ENCODE measurements around the gene KLHL3. TPM values are rescaled to one million over a fixed set of nuclear protein-coding genes. Genes with fewer than 3 reads are reported as not detected.

Gene KLHL3
- total RNA-seq, 1 experiment from 2014 or later, result 13.6 TPM

DNA sequence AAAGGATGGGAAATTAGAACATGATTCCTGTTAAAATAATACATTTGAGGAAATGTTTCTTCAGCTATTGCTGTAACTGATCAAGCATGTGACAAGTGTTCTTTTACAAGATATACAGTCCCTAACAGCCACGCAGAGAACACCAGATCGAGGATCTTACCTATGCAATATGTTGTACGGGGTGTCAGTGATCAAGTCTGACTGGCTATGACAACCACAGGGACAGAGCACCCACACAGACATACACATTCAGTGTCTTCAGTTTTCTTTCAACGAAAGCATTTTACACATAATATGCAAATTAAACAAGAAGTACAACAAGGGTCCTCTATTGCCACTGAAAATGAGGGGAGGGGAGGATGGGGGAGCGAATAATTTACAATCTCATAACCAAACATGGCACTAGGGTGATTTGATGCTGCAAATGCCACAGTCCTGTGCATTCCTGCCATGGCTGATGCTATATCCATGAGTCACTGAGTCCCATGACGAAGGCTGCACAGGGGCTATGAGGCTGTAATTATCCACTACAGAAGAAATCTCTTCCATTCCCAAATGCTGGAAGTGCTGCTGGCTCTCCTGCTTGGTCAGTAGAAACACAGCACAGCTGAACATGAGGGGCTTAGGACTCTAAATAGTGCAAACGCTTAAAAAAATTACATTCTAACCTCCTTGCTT, 118.2 kb downstream of the KLHL3 start:
- CTCF ChIA-PET, result no interaction called here
- Histone ChIP-seq H3K36me3 (ENCODE audit: low read depth) (no peaks in the 10 kb centered on the region), H3K27me3 (ENCODE audit: insufficient read depth, low read depth) (no peaks in the 10 kb centered on the region), H4K20me1 (ENCODE audit: insufficient read depth) (no peaks in the 10 kb centered on the region), H2AFZ (no peak overlapping the region), H3K79me2 (ENCODE audit: low read depth) (no peaks in the 10 kb centered on the region), H3K9me2 (ENCODE audit: insufficient read depth) (no peaks in the 10 kb centered on the region), H3K27ac (no peak overlapping the region), H3K9me3 (ENCODE audit: insufficient read depth, low read depth) (no peaks in the 10 kb centered on the region), H3K4me3 (no peak overlapping the region), H3K4me1 (replicated peaks; ENCODE audit: insufficient read depth) (peaks cover 26% of the 10 kb centered on the region), H3K4me2 (no peak overlapping the region), H3F3A (ENCODE audit: insufficient read depth, low read depth) (peaks cover 13% of the 10 kb centered on the region)
- intact Hi-C loops (cut with micrococcal nuclease; ENCODE audit: unreplicated experiment), result loop anchor here (5.0 kb wide), 1 partner anchor 815 kb away; no protein-coding TSS in a partner anchor
- no TSS peak for BruUV-seq (replicated peaks)
- POLR2A ChIA-PET (ENCODE audit: unreplicated experiment), result no interaction called here
- no peak for TF ChIP-seq EZH2 (IDR thresholded peaks at IDR 0.05; ENCODE audit: low read depth)
- TF ChIP-seq, protein P1, sequence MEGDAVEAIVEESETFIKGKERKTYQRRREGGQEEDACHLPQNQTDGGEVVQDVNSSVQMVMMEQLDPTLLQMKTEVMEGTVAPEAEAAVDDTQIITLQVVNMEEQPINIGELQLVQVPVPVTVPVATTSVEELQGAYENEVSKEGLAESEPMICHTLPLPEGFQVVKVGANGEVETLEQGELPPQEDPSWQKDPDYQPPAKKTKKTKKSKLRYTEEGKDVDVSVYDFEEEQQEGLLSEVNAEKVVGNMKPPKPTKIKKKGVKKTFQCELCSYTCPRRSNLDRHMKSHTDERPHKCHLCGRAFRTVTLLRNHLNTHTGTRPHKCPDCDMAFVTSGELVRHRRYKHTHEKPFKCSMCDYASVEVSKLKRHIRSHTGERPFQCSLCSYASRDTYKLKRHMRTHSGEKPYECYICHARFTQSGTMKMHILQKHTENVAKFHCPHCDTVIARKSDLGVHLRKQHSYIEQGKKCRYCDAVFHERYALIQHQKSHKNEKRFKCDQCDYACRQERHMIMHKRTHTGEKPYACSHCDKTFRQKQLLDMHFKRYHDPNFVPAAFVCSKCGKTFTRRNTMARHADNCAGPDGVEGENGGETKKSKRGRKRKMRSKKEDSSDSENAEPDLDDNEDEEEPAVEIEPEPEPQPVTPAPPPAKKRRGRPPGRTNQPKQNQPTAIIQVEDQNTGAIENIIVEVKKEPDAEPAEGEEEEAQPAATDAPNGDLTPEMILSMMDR (conservative IDR thresholded peaks at IDR 0.05), result no peak
- no peak for DNase-seq

DNA sequence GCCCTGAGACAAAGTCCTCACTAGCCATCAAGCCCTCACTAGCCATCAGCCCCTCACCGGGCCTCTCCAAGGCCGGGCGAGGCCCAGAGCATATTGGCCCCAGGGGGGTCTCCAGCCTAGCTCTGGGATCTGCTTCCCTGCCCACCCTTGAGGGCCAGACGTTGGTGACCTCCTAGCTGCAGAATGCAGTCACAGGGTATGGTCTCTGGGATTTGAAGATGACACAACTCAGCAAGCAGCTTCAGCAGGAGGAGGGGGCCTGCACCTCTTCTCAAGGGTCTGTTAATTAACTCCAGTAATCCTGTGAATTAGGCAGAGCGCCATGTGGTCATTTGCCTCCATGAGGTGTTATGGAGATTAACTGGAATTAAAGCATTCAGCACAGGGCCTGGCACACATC, 119.8 kb downstream of the KLHL3 start:
- ChIA-PET POLR2A (ENCODE audit: unreplicated experiment) (interaction anchor here (0.6 kb wide), 1 partner anchor 19 kb away, joined by 7 read pairs; no protein-coding TSS in a partner anchor), CTCF (no interaction called here)
- TF ChIP-seq, protein P1 (conservative IDR thresholded peaks at IDR 0.05), result no peak
- no peak for TF ChIP-seq EZH2 (IDR thresholded peaks at IDR 0.05; ENCODE audit: low read depth)
- no peak overlapping the region for H2AFZ ChIP-seq
- no TSS peak for BruUV-seq (replicated peaks)
- H3K9me3 ChIP-seq (ENCODE audit: insufficient read depth, low read depth), result no peaks in the 10 kb centered on the region
- no peak overlapping the region for H3K4me2 ChIP-seq
- intact Hi-C loops (cut with micrococcal nuclease; ENCODE audit: unreplicated experiment), result loop anchor here (5.0 kb wide), 1 partner anchor 814 kb away; no protein-coding TSS in a partner anchor
- H3K27ac ChIP-seq, result no peak overlapping the region
- H3K4me1 ChIP-seq (replicated peaks; ENCODE audit: insufficient read depth), result peaks cover 18% of the 10 kb centered on the region
- no peaks in the 10 kb centered on the region for H3K9me2 ChIP-seq (ENCODE audit: insufficient read depth)
- no peaks in the 10 kb centered on the region for H3K36me3 ChIP-seq (ENCODE audit: low read depth)
- no peak for DNase-seq
- no peaks in the 10 kb centered on the region for H3K27me3 ChIP-seq (ENCODE audit: insufficient read depth, low read depth)
- H3K4me3 ChIP-seq, result no peak overlapping the region
- H3F3A ChIP-seq (ENCODE audit: insufficient read depth, low read depth), result peaks cover 13% of the 10 kb centered on the region
- no peaks in the 10 kb centered on the region for H4K20me1 ChIP-seq (ENCODE audit: insufficient read depth)
- H3K79me2 ChIP-seq (ENCODE audit: low read depth), result no peaks in the 10 kb centered on the region

DNA sequence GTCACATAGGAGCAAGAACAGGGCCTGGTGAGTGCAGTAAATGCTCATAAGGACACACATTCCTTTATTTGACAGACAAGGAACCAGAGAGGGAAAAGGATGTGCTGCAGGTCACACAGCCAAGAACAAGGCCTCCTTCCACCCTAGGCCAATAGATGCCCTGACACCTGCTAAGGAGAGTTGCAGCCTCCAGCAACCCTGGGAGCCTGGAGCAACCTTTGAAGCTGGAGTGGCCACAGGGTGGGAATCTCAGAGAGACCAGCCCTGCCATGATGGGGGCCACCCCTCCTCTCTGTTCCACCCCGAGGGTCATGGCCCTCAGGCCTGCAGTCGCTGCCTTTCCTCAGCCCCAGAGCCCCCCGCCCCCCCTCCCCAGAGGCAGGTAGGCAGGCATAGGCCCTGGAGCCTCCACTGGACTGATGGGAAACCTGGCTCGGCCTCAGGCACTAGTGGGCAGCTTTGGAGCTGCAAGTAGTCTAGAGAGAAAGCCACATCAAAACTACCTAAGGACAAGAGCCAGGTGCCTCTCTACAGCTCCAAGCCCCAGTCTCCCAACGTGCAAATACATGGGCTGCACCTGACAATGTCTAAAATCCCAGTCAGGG, 120.6 kb downstream of the KLHL3 start:
- Histone ChIP-seq H2AFZ (no peak overlapping the region), H4K20me1 (ENCODE audit: insufficient read depth) (no peaks in the 10 kb centered on the region; the same call in 1 of the 2 replicates), H3K9me2 (ENCODE audit: insufficient read depth) (no peaks in the 10 kb centered on the region), H3K79me2 (ENCODE audit: low read depth) (no peaks in the 10 kb centered on the region), H3K9me3 (ENCODE audit: insufficient read depth, low read depth) (no peaks in the 10 kb centered on the region), H3K27ac (no peak overlapping the region), H3K36me3 (ENCODE audit: low read depth) (no peaks in the 10 kb centered on the region), H3F3A (ENCODE audit: insufficient read depth, low read depth) (peaks cover 13% of the 10 kb centered on the region), H3K4me3 (no peak overlapping the region), H3K27me3 (ENCODE audit: insufficient read depth, low read depth) (no peaks in the 10 kb centered on the region), H3K4me2 (no peak overlapping the region), H3K4me1 (replicated peaks; ENCODE audit: insufficient read depth) (peaks cover 18% of the 10 kb centered on the region)
- no TSS peak for BruUV-seq (replicated peaks)
- TF ChIP-seq EZH2 (IDR thresholded peaks at IDR 0.05; ENCODE audit: low read depth), result no peak
- TF ChIP-seq, protein P1 (conservative IDR thresholded peaks at IDR 0.05), result no peak
- POLR2A ChIA-PET (ENCODE audit: unreplicated experiment), result no interaction called here
- no peak for DNase-seq
- intact Hi-C loops (cut with micrococcal nuclease; ENCODE audit: unreplicated experiment), result loop anchor here (5.0 kb wide), 1 partner anchor 813 kb away; no protein-coding TSS in a partner anchor
- CTCF ChIA-PET, result no interaction called here

All from PC-9 (cell line).